OCI-LY1 (cell line): Measurements from ENCODE around the gene PAWR.

Source experiments
- EZH2 ChIP-seq: fragments of 200-600 bp; sonication (generic), shearing (Covaris generic); IDR thresholded peaks from 2 replicates; pipeline ENCODE4 v1.8.0; 2017; ENCODE audit warnings: borderline replicate concordance, mixed run types, mild to moderate bottlenecking, antibody characterized with exemption, low read length, moderate library complexity, mixed read lengths
- TF ChIP-seq, protein P1 (sequence below): fragments of 200-600 bp; sonication (generic), shearing (Covaris generic); IDR thresholded peaks from 2 replicates; pipeline ENCODE4 v1.5.1; 2017; ENCODE audit warnings: mild to moderate bottlenecking, antibody characterized with exemption, low read length, moderate library complexity, mixed read lengths

DNA sequence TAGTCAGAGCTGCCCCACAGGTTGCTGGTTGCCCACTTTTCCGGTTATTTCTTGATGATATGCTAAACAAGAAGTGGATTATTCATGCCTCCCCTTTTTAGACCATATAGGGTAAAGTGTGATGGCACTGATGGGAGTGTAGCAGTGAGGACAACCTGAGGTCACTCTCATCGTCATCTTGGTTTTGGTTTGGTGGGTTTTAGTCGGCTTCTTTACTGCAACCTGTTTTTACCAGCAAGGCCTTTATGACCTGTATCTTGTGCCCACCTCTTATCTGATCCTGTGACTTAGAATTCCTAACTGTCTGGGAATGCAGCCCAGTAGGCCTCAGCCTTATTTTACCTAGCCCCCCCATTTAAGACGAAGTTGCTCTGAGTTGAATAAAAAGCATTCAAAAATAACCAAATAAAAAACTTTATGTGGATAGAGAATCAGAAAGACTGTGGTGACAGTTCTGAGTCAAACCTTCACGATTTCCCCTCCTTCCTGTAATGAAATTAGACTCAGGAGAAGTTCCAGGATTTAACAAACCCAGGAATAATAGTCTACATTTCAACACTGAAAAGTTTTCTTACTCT, 144.2 kb downstream of the PAWR start:
- TF ChIP-seq, protein P1, sequence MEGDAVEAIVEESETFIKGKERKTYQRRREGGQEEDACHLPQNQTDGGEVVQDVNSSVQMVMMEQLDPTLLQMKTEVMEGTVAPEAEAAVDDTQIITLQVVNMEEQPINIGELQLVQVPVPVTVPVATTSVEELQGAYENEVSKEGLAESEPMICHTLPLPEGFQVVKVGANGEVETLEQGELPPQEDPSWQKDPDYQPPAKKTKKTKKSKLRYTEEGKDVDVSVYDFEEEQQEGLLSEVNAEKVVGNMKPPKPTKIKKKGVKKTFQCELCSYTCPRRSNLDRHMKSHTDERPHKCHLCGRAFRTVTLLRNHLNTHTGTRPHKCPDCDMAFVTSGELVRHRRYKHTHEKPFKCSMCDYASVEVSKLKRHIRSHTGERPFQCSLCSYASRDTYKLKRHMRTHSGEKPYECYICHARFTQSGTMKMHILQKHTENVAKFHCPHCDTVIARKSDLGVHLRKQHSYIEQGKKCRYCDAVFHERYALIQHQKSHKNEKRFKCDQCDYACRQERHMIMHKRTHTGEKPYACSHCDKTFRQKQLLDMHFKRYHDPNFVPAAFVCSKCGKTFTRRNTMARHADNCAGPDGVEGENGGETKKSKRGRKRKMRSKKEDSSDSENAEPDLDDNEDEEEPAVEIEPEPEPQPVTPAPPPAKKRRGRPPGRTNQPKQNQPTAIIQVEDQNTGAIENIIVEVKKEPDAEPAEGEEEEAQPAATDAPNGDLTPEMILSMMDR, result no peak
- TF ChIP-seq EZH2, result no peak
